ENCODE data around the gene DPP7.

- TF ChIP-seq CTCF (IDR thresholded peaks at IDR 0.05) (no peak), POLR2A (IDR thresholded peaks at IDR 0.05) (no peak)
Measured at GRCh38 chr9:137127301-137128157, 13.0 kb upstream of the DPP7 start.
